HEK293T (cell line): ENCODE results near the gene SCLY.

Experiments used
- ARNT ChIP-seq: fragments of 450-650 bp; IDR thresholded peaks from 2 replicates; pipeline ENCODE4 v1.6.1; 2017; ENCODE audit warnings: mild to moderate bottlenecking
- BHLHE40 ChIP-seq: fragments of 450-650 bp; IDR thresholded peaks from 2 replicates; pipeline ENCODE4 v1.6.1; 2016; ENCODE audit warnings: mild to moderate bottlenecking, moderate library complexity, borderline replicate concordance
- CTBP1 ChIP-seq: fragments of 450-650 bp; IDR thresholded peaks from 2 replicates; pipeline ENCODE4 v1.6.1; 2016; ENCODE audit warnings: borderline replicate concordance
- FOXM1 ChIP-seq: fragments of 450-650 bp; IDR thresholded peaks from 2 replicates; pipeline ENCODE4 v1.6.1; 2017; ENCODE audit warnings: mild to moderate bottlenecking, borderline replicate concordance
- HDGF ChIP-seq: fragments of 450-650 bp; IDR thresholded peaks from 2 replicates; pipeline ENCODE4 v1.6.1; 2017; ENCODE audit warnings: antibody characterized with exemption, borderline replicate concordance
- LEF1 ChIP-seq: fragments of 450-650 bp; IDR thresholded peaks from 2 replicates; pipeline ENCODE4 v1.6.1; 2017; ENCODE audit warnings: mild to moderate bottlenecking, borderline replicate concordance
- SP1 ChIP-seq: fragments of 450-650 bp; IDR thresholded peaks from 2 replicates; pipeline ENCODE4 v1.6.1; 2017
- SUZ12 ChIP-seq: fragments of 450-650 bp; IDR thresholded peaks from 2 replicates; pipeline ENCODE4 v1.6.1; 2016; ENCODE audit warnings: mild to moderate bottlenecking
- TARDBP ChIP-seq: fragments of 450-650 bp; IDR thresholded peaks from 2 replicates; pipeline ENCODE4 v1.6.1; 2016
- ZNF384 ChIP-seq: fragments of 450-650 bp; IDR thresholded peaks from 2 replicates; pipeline ENCODE4 v1.6.1; 2016

DNA sequence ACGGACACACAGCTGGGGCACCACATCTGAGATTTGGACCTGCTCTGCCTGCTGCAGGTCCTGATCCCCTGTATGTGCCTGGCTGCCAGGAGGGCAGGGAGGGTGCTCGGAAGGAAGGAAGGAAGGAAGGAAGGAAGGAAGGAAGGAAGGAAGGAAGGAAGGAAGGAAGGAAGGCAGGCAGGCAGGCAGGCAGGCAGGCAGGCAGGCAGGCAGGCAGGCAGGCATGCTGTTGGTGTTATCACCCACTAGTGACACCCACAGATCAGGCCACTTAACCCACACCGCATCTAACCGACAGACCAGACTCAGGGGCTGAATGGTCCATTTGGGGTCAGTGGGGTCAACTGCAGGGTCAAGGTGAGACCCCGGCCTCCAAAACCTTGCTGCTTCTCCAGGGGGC lies 83.5 kb downstream of the SCLY start:
- TF ChIP-seq HDGF (no peak), LEF1 (no peak), BHLHE40 (no peak), ARNT (no peak), SUZ12 (no peak), ZNF384 (no peak), TARDBP (no peak), SP1 (no peak), FOXM1 (no peak), CTBP1 (no peak)
